Measurements from ENCODE around the gene DNAH2. TPM values are rescaled to one million over a fixed set of nuclear protein-coding genes. Genes with fewer than 3 reads are reported as not detected.
A peak's percentile ranks its signal among the peaks of the same experiment; 100 is the strongest.

Gene DNAH2
- total and polyA plus RNA-seq, 8 donors, result under 0.01 to 8.0 (median 0.24) TPM; not detected in 2

DNA sequence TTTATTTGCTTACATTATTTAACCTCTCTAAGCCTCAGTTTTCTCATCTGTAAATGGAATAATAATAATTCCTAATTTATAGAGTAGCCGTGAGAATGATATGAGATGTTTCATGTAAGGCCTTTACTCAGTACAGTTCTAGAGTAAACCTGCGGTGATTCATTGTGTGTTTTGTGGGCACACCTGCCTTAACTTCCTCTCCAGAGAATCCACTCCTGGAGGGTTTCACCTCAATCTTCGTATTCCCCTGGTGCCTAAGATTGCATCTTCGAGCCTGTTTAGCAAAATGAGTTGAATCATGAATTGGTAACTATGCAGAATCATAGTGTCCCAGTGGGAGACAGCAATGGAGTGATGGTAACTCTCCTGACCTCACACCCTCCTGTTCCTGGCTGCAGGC lies 52.3 kb downstream of the DNAH2 start:
- WGBS, 5 donors, result 69 to 77% (median 72%) methylated on average over 4 of the region's 4 CpGs
- TF ChIP-seq EP300 (IDR thresholded peaks at IDR 0.05) (no peak), POLR2AphosphoS5 (IDR thresholded peaks at IDR 0.05) (no peak), CTCF (IDR thresholded peaks at IDR 0.05) (no peak), POLR2A (IDR thresholded peaks at IDR 0.05) (no peak)
- H3K4me3 ChIP-seq, result no peak overlapping the region
- no peaks in the 10 kb centered on the region for H3K9me3 ChIP-seq
- peaks cover 0 to 32% (median 0%) of the 10 kb centered on the region in 3 donors for H3K27me3 ChIP-seq
- intact Hi-C loops (cut with DNase I; ENCODE audit: low total_unique reads), result no loop called here
- no peak overlapping the region for H3K27ac ChIP-seq
- H3K4me1 ChIP-seq, result no peaks in the 10 kb centered on the region
- DNase-seq, result no peak
- H3K36me3 ChIP-seq, result no peaks in the 10 kb centered on the region

- peak in 1 of 2 donors; percentile 44 for DNase-seq
- Histone ChIP-seq H3K27ac (no peak overlapping the region), H3K4me3 (no peak overlapping the region), H3K36me3 (no peaks in the 10 kb centered on the region), H3K9me3 (no peaks in the 10 kb centered on the region), H3K4me1 (no peaks in the 10 kb centered on the region), H3K27me3 (peaks cover 0 to 42% (median 0%) of the 10 kb centered on the region in 3 donors)
- WGBS, 5 donors, result 38 to 44% (median 43%) methylated on average over 9 of the region's 9 CpGs
- intact Hi-C loops (cut with DNase I; ENCODE audit: low total_unique reads), result no loop called here
- TF ChIP-seq POLR2AphosphoS5 (IDR thresholded peaks at IDR 0.05), result no peak
- TF ChIP-seq CTCF (IDR thresholded peaks at IDR 0.05), result no peak
- no peak for TF ChIP-seq POLR2A (IDR thresholded peaks at IDR 0.05)
- TF ChIP-seq EP300 (IDR thresholded peaks at IDR 0.05), result no peak
Measured at GRCh38 chr17:7774055-7774521, 56.5 kb downstream of the DNAH2 start.

DNA sequence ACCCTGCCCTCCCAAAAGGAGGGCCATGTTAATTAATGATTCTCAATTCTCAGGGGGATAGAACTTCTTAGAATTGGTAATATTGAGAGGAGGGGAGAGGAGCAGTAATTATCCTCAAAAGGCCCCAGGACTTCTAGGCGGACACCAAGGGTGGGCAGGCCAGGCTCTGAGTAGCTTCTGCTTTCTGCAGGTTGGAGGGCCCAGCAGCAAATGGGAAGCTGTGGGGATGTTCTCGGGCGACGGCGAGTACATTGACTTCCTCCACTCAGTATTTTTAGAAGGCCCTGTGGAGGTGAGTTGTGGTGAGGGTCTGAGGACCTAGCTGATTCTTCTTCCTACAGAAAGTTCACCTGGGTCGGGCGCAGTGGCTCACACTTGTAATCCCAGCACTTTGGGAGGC lies 57.5 kb downstream of the DNAH2 start:
- no peak overlapping the region for H3K4me3 ChIP-seq
- intact Hi-C loops (cut with DNase I; ENCODE audit: low total_unique reads), result no loop called here
- H3K4me1 ChIP-seq, result no peaks in the 10 kb centered on the region
- no peak for DNase-seq
- TF ChIP-seq POLR2A (IDR thresholded peaks at IDR 0.05) (no peak), CTCF (IDR thresholded peaks at IDR 0.05) (no peak), EP300 (IDR thresholded peaks at IDR 0.05) (no peak), POLR2AphosphoS5 (IDR thresholded peaks at IDR 0.05) (no peak)
- WGBS, 5 donors, result 73 to 90% (median 83%) methylated on average over 7 of the region's 7 CpGs
- H3K27me3 ChIP-seq, result peaks cover 0 to 41% (median 0%) of the 10 kb centered on the region in 3 donors
- H3K9me3 ChIP-seq, result no peaks in the 10 kb centered on the region
- H3K27ac ChIP-seq, result no peak overlapping the region
- no peaks in the 10 kb centered on the region for H3K36me3 ChIP-seq

GRCh38 chr17:7777017-7777416 lies 59.5 kb downstream of the DNAH2 start:
- H3K27me3 ChIP-seq, result peaks cover 0 to 31% (median 0%) of the 10 kb centered on the region in 3 donors
- no peak for DNase-seq
- TF ChIP-seq EP300 (IDR thresholded peaks at IDR 0.05), result no peak
- no peak for TF ChIP-seq POLR2A (IDR thresholded peaks at IDR 0.05)
- no peak for TF ChIP-seq CTCF (IDR thresholded peaks at IDR 0.05)
- no peak overlapping the region for H3K27ac ChIP-seq
- H3K4me1 ChIP-seq, result peaks cover 0 to 5% (median 0%) of the 10 kb centered on the region in 4 donors
- no peaks in the 10 kb centered on the region for H3K9me3 ChIP-seq
- intact Hi-C loops (cut with DNase I; ENCODE audit: low total_unique reads), result no loop called here
- WGBS, 5 donors, result 86 to 93% (median 87%) methylated on average over 7 of the region's 7 CpGs
- no peaks in the 10 kb centered on the region for H3K36me3 ChIP-seq
- no peak overlapping the region for H3K4me3 ChIP-seq
